Body of pancreas (tissue), 4 donors: ENCODE data around the gene YARS1. TPM values are rescaled to one million over a fixed set of nuclear protein-coding genes. Genes with fewer than 3 reads are reported as not detected.

Source experiments
- ATAC-seq: fragments of 150-250 bp; one replicate; pipeline ENCODE4 v1.9.1; 2016
- DNase-seq, 4 donors: peaks; one replicate each; pipeline ENCODE4 v3.0.0-alpha.2; 2019
- H3K27ac ChIP-seq, 4 donors: fragments of 200-600 bp; sonication (generic); 1 replicate in 3 of 4; 2 replicates in 1 of 4; pipeline versions ENCODE4 v1.5.1 to v1.6.1; 2016 to 2019; ENCODE audit warnings: mild to moderate bottlenecking in 1 of 4, mixed read lengths in 1 of 4, moderate library complexity in 1 of 4
- H3K27me3 ChIP-seq, 2 donors: fragments of 200-600 bp; sonication (generic); one replicate each; pipeline ENCODE4 v1.6.0; 2016; ENCODE audit warnings: mild to moderate bottlenecking in 1 of 2
- H3K36me3 ChIP-seq, 2 donors: fragments of 200-600 bp; sonication (generic); replicated peaks in 1 of 2; 2 replicates each; pipeline ENCODE4 v1.5.1; 2016; ENCODE audit warnings: low read depth in 2 of 2; ENCODE audit not compliant: insufficient read depth in 1 of 2
- H3K4me1 ChIP-seq: fragments of 200-600 bp; sonication (generic); one replicate; pipeline ENCODE4 v1.6.0; 2016
- H3K4me3 ChIP-seq, 2 donors: fragments of 200-600 bp; sonication (generic); 1 replicate in 1 of 2; 2 replicates in 1 of 2; pipeline ENCODE4 v1.5.1; 2016 to 2019
- H3K9me3 ChIP-seq, 3 donors: fragments of 200-600 bp; sonication (generic); 1 replicate in 2 of 3; 2 replicates in 1 of 3; pipeline ENCODE4 v1.5.1; 2016
- CTCF ChIP-seq, 7 experiments: fragments of 450-650 bp in 4 of 7; fragments of 200-600 bp in 3 of 7; sonication (generic) in 3 of 7; IDR thresholded peaks; one replicate each; pipeline ENCODE4 v1.5.1; 2016 to 2019; ENCODE audit warnings: antibody characterized with exemption in 7 of 7
- POLR2A ChIP-seq, 3 donors: fragments of 450-650 bp; IDR thresholded peaks; one replicate each; pipeline ENCODE4 v1.6.1; 2016; ENCODE audit warnings: antibody characterized with exemption in 3 of 3, mild to moderate bottlenecking in 2 of 3
- WGBS, 2 donors: methylation state at CpG; one replicate each; pipeline ENCODE4 v1.1.5; 2017; 5-methylcytosine and 5-hydroxymethylcytosine counted together
- intact Hi-C: fragments of 100-400 bp; cut with DNase I; formaldehyde crosslinking; loops from one replicate; pipeline ENCODE4 v1.15.1; 2023
- total RNA-seq, 2 donors: library from RNA; depleted of rRNA; stranded (reverse); fragments of >200 nt; gene quantifications; one replicate each; pipeline ENCODE4 v1.1.0, GENCODE V29; 2016

Gene YARS1
- total RNA-seq, 2 donors from 2014 or later = 40.2 to 76.8 TPM

DNA sequence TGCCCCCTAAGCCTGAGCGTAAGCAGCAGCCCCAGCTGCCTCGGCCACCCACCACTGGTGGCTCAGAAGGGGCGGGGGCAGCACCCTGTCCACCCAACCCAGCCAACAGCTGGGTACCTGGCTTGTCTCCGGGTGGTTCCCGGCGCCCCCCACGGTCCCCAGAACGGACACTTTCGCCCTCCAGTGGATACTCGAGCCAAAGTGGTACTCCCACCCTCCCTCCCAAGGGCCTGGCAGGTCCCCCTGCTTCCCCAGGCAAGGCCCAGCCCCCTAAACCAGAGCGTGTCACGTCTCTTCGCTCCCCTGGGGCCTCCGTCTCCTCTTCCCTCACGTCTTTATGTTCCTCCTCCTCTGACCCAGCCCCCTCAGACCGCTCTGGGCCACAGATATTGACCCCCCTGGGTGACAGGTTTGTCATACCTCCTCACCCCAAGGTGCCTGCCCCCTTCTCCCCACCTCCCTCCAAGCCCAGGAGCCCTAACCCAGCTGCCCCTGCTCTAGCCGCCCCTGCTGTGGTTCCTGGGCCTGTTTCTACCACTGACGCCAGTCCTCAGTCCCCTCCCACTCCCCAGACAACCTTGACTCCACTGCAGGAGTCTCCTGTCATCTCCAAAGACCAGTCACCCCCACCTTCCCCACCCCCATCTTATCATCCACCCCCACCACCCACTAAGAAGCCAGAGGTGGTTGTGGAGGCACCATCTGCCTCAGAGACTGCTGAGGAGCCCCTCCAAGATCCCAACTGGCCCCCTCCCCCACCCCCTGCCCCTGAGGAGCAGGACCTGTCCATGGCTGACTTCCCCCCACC lies 46.2 kb downstream of the YARS1 start:
- peaks cover 62% of the 10 kb centered on the region for H3K4me1 ChIP-seq
- DNase-seq (peak in 1 of 4 donors; percentile 5), ATAC-seq (no peak)
- no peaks in the 10 kb centered on the region for H3K27me3 ChIP-seq
- 72 to 81% methylated on average over 9 to 18 of the region's 18 CpGs for WGBS, 2 donors
- H3K27ac ChIP-seq = no peak overlapping the region
- intact Hi-C loops = loop anchor here (5.0 kb wide), 1 partner anchor 59 kb away; no protein-coding TSS in a partner anchor
- no peaks in the 10 kb centered on the region for H3K9me3 ChIP-seq
- H3K4me3 ChIP-seq = no peak overlapping the region
- TF ChIP-seq CTCF (IDR thresholded peaks at IDR 0.05) = no peak
- TF ChIP-seq POLR2A (IDR thresholded peaks at IDR 0.05) = no peak
- H3K36me3 ChIP-seq = peaks cover 8 to 12% of the 10 kb centered on the region in 2 donors

DNA sequence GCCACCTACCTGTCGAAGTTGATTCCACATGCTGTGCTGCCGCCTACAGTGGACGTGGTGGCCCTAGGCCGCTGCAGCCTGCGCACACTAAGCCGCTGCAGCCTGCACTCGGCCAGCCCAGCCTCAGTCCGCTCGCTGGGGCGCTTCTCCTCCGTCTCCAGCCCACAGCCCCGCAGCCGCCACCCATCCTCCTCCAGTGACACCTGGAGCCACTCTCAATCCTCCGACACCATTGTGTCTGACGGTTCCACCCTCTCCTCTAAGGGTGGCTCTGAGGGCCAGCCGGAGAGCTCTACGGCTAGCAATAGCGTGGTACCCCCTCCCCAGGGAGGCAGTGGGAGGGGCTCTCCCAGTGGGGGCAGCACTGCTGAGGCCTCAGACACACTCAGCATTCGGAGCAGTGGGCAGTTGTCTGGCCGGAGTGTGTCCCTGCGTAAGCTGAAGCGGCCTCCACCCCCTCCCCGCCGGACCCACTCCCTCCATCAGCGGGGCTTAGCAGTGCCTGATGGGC lies 46.9 kb downstream of the YARS1 start:
- no peak for ATAC-seq
- 92% methylated on average over 16 to 19 of the region's 25 CpGs for WGBS, 2 donors

DNA sequence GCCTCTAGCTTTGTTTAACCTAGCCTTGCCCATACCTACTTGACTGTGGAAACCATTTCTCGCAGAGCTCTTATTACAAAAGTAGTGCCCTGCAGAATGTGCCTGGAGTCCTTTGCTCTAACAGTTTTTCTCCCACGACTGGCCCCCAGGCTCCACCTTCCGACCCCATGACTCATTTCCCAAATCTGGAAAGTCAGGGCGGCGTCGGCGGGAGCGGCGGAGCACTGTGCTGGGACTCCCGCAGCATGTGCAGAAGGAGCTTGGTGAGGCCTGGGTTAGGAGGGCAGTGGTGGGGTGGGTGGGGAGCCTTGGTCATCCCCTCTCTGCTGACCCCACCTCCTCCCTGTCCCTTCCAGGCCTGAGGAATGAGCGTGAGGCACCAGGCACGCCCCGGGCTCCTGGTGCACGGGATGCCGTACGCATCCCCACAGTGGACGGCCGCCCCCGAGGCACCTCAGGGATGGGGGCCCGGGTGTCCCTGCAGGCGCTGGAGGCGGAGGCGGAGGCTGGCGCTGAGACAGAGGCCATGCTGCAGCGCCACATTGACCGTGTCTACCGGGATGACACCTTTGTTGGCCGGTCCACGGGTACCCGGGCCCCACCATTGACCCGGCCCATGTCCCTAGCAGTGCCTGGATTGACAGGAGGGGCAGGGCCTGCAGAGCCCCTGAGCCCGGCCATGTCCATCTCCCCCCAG lies 47.5 kb downstream of the YARS1 start:
- Histone ChIP-seq H3K27me3 (no peaks in the 10 kb centered on the region), H3K4me1 (peaks cover 67% of the 10 kb centered on the region), H3K36me3 (peaks cover 4 to 10% of the 10 kb centered on the region in 2 donors), H3K4me3 (no peak overlapping the region), H3K27ac (peak overlapping the region in 1 of 4 donors; percentile 20), H3K9me3 (no peaks in the 10 kb centered on the region)
- WGBS, 2 donors = 87% methylated on average over 9 to 23 of the region's 32 CpGs
- no peak for TF ChIP-seq POLR2A (IDR thresholded peaks at IDR 0.05)
- no peak for TF ChIP-seq CTCF (IDR thresholded peaks at IDR 0.05)
- intact Hi-C loops = loop anchor here (5.0 kb wide), 2 partner anchors 37 to 57 kb away; no protein-coding TSS in a partner anchor
- ATAC-seq (no peak), DNase-seq (no peak)

More for the DNA sequence above, 46.9 kb downstream of the YARS1 start:
- Histone ChIP-seq H3K4me1 (peaks cover 65% of the 10 kb centered on the region), H3K36me3 (peaks cover 4 to 12% of the 10 kb centered on the region in 2 donors), H3K27ac (no peak overlapping the region), H3K9me3 (no peaks in the 10 kb centered on the region), H3K27me3 (no peaks in the 10 kb centered on the region), H3K4me3 (no peak overlapping the region)
- DNase-seq = peak in 1 of 4 donors; percentile 16
- intact Hi-C loops = loop anchor here (5.0 kb wide), 1 partner anchor 58 kb away; no protein-coding TSS in a partner anchor
- TF ChIP-seq POLR2A (IDR thresholded peaks at IDR 0.05) = no peak
- no peak for TF ChIP-seq CTCF (IDR thresholded peaks at IDR 0.05)

DNA sequence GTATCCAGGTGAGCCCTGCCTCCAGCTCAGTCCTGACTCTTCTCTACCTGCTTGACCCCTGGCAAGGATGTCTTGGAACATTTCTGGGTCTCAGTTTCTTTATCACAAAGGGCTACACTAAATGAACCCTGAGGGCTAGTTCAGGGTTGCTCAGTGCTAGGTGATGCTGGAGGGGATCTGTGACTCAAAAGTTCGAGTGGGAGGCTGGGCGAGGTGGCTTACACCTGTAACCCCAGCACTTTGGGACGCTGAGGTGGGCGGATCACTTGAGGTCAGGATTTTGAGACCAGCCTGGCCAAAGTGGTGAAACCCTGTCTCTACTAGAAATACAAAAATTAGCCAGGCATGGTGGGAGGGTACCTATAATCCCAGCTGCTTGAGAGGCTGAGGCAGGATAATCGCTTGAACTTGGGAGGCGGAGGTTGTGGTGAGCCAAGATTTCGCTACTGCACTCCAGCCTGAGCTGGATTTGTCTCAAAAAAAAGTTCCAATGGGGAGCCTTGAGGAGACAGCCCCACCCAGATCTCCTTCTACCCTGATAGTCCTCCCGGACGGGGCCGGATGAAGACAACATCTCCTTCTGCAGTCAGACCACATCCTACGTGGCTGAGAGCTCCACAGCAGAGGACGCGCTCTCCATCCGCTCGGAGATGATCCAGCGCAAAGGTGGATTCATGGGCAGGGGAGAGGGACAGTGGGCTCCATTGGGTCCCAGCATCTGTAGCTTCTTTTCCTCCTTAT lies 48.9 kb downstream of the YARS1 start:
- H3K4me3 ChIP-seq = no peak overlapping the region
- peak overlapping the region in 3 of 4 donors; percentile 62 to 99 (median 68) for H3K27ac ChIP-seq
- DNase-seq (no peak), ATAC-seq (no peak)
- H3K36me3 ChIP-seq = peaks cover 4 to 10% of the 10 kb centered on the region in 2 donors
- no peaks in the 10 kb centered on the region for H3K27me3 ChIP-seq
- no peaks in the 10 kb centered on the region for H3K9me3 ChIP-seq
- 85 to 94% methylated on average over 9 to 16 of the region's 16 CpGs for WGBS, 2 donors
- H3K4me1 ChIP-seq = peaks cover 68% of the 10 kb centered on the region
- TF ChIP-seq POLR2A (IDR thresholded peaks at IDR 0.05) = no peak
- TF ChIP-seq CTCF (IDR thresholded peaks at IDR 0.05) = no peak
- intact Hi-C loops = loop anchor here (5.0 kb wide), 1 partner anchor 36 kb away; no protein-coding TSS in a partner anchor
